PFSK-1 (cell line): ENCODE measurements around the gene STAB1.

Experiments used
- FOXP2 ChIP-seq: optimal IDR thresholded peaks from 2 replicates; pipeline ENCODE3; 2011; ENCODE audit warnings: borderline replicate concordance, control low read depth, inconsistent platforms; ENCODE audit not compliant: insufficient read depth; ENCODE audit errors: extremely low read length, extremely low read depth
- POLR2AphosphoS5 ChIP-seq: IDR thresholded peaks from 2 replicates; pipeline ENCODE4 v1.6.1; 2012; ENCODE audit warnings: low read depth, mild to moderate bottlenecking, control low read depth, low read length, moderate library complexity
- REST ChIP-seq, 2 experiments: IDR thresholded peaks; 2 replicates each; pipeline versions ENCODE4 v1.6.1 to v1.8.0; 2011 to 2012; ENCODE audit warnings: low read depth in 2 of 2, low read length in 2 of 2, control low read depth in 1 of 2, inconsistent platforms in 1 of 2, mild to moderate bottlenecking in 1 of 2, moderate library complexity in 1 of 2; ENCODE audit not compliant: insufficient read depth in 1 of 2
- SIN3A ChIP-seq: IDR thresholded peaks from 2 replicates; pipeline ENCODE4 v1.6.1; 2012; ENCODE audit warnings: mild to moderate bottlenecking, low read length, moderate library complexity, borderline replicate concordance; ENCODE audit not compliant: insufficient read depth
- TAF1 ChIP-seq: IDR thresholded peaks from 2 replicates; pipeline ENCODE4 v1.6.1; 2012; ENCODE audit warnings: low read length, control low read depth, borderline replicate concordance; ENCODE audit not compliant: insufficient read depth

DNA sequence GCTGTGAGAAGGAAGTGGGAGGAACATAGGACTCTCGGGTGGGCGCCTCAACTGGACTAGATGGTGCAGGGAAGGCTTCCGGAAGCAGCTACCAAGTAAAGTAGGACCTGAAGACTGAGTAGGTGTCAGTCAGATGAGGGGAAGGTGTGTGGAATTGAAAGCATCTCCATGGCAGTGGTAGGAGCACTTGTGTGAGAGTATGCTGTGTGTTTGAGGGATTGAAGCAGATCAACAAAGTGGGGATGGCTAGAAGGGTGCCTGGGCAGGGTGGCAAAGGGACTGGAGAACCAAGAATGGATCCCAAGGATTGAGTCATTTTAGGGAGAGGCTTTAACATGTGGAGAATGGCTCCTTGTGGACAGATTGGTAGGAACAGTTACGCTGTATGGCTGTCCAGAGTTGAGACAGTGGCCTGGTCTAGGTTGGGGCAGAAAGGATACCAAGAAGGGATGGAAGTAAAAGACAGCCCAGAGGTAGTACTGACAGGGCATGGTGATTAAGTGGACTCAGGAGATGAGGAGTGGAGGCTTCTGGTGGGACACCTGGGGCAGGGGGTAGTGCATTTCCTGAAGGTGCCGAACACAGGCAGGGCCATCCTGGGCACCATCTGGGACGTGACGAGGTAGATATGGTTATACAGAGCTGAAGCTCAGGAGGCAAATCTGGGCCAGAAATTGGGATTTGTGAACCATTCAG, 42.7 kb downstream of the STAB1 start:
- TF ChIP-seq POLR2AphosphoS5 (no peak), SIN3A (no peak), REST (IDR thresholded peaks at IDR 0.05; ENCODE audit: insufficient read depth in 1 of 2, low read depth in 2 of 2, low read length in 2 of 2) (no peak), TAF1 (no peak), FOXP2 (no peak)
